IMR-90 (cell line): ENCODE measurements around the gene SLC38A6.

Experiments used
- CTCF ChIP-seq: conservative IDR thresholded peaks from 2 replicates; pipeline ENCODE4 v1.5.1; 2012; ENCODE audit warnings: mild to moderate bottlenecking, low read depth, low read length, improper control_type of control experiment
- FOS ChIP-seq: fragments of 150-350 bp; IDR thresholded peaks from 2 replicates; pipeline ENCODE4 v1.6.1; 2016; ENCODE audit warnings: low read depth, low read length
- MAFK ChIP-seq: IDR thresholded peaks from 2 replicates; pipeline ENCODE4 v1.6.1; 2012; ENCODE audit warnings: low read depth, low read length, improper control_type of control experiment
- MAZ ChIP-seq: IDR thresholded peaks from 2 replicates; pipeline ENCODE4 v1.6.1; 2012; ENCODE audit warnings: low read depth, mild to moderate bottlenecking, low read length, improper control_type of control experiment, moderate library complexity, borderline replicate concordance
- POLR2A ChIP-seq: IDR thresholded peaks from 2 replicates; pipeline ENCODE4 v1.6.1; 2012; ENCODE audit warnings: mild to moderate bottlenecking, low read depth, low read length
- RAD21 ChIP-seq: IDR thresholded peaks from 2 replicates; pipeline ENCODE4 v1.6.1; 2012; ENCODE audit warnings: low read length, improper control_type of control experiment
- TF ChIP-seq, protein P1 (sequence below): fragments of 150-350 bp; IDR thresholded peaks from 2 replicates; pipeline ENCODE4 v1.6.1; 2017; ENCODE audit warnings: mild to moderate bottlenecking, antibody characterized with exemption, low read length, low read depth

- TF ChIP-seq CTCF, result no peak
- TF ChIP-seq POLR2A, result peak; percentile 83
- TF ChIP-seq, protein P1, sequence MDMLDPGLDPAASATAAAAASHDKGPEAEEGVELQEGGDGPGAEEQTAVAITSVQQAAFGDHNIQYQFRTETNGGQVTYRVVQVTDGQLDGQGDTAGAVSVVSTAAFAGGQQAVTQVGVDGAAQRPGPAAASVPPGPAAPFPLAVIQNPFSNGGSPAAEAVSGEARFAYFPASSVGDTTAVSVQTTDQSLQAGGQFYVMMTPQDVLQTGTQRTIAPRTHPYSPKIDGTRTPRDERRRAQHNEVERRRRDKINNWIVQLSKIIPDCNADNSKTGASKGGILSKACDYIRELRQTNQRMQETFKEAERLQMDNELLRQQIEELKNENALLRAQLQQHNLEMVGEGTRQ, result no peak
- TF ChIP-seq MAFK, result no peak
- TF ChIP-seq FOS, result peak; percentile 33; the same call in 1 of the 2 replicates
- TF ChIP-seq RAD21, result peak; percentile 28
- TF ChIP-seq MAZ, result peak; percentile 70; the same call in 1 of the 2 replicates
Measured at GRCh38 chr14:60980811-60981632, at the start of gene SLC38A6, which contains the start of gene TRMT5.
